HepG2 (cell line): ENCODE data around the gene CDK5RAP2.
A peak's percentile ranks its signal among the peaks of the same experiment; 100 is the strongest.

Source experiments
- CBFB ChIP-seq: sonication (generic); formaldehyde crosslinking; IDR thresholded peaks from 2 replicates; pipeline ENCODE4 v1.4.0; 2020; ENCODE audit warnings: missing genetic modification reagents
- EHMT2 ChIP-seq: fragments of 200-600 bp; sonication (generic); IDR thresholded peaks from 2 replicates; pipeline ENCODE4 v1.7.0; 2017; ENCODE audit warnings: antibody characterized with exemption, low read depth, low read length, borderline replicate concordance
- FOXK2 ChIP-seq: fragments of 450-650 bp; IDR thresholded peaks from 2 replicates; pipeline ENCODE4 v1.6.1; 2016
- JUND ChIP-seq: sonication (generic); formaldehyde crosslinking; IDR thresholded peaks from 2 replicates; pipeline ENCODE4 v1.8.0; 2022; ENCODE audit warnings: mild to moderate bottlenecking, missing genetic modification reagents
- MYNN ChIP-seq: sonication (generic); formaldehyde crosslinking; IDR thresholded peaks from 2 replicates; pipeline ENCODE4 v1.4.0; 2020; ENCODE audit warnings: mild to moderate bottlenecking, low read depth, missing genetic modification reagents
- NFE2 ChIP-seq: sonication (generic); formaldehyde crosslinking; IDR thresholded peaks from 2 replicates; pipeline ENCODE4 v1.4.0; 2020; ENCODE audit warnings: missing genetic modification reagents
- NR2C2 ChIP-seq: sonication (generic); formaldehyde crosslinking; IDR thresholded peaks from 2 replicates; pipeline ENCODE4 v1.4.0; 2020; ENCODE audit warnings: missing genetic modification reagents, mild to moderate bottlenecking, moderate library complexity, borderline replicate concordance
- SKI ChIP-seq: fragments of 450-650 bp; IDR thresholded peaks from one replicate; pipeline ENCODE4 v1.6.1; 2018; ENCODE audit warnings: mild to moderate bottlenecking; ENCODE audit not compliant: partially characterized antibody
- SP1 ChIP-seq, 2 experiments: fragments of 450-650 bp in 1 of 2; sonication (generic) in 1 of 2; formaldehyde crosslinking in 1 of 2; IDR thresholded peaks; 2 replicates each; pipeline versions ENCODE4 v1.4.0 to v1.6.1; 2016 to 2020; ENCODE audit warnings: missing genetic modification reagents in 1 of 2
- ZSCAN29 ChIP-seq: sonication (generic); formaldehyde crosslinking; conservative IDR thresholded peaks from 2 replicates; pipeline ENCODE4 v1.4.0; 2020; ENCODE audit warnings: mild to moderate bottlenecking, missing genetic modification reagents

GRCh38 chr9:120384925-120385272, 195.1 kb downstream of the CDK5RAP2 start:
- no peak for TF ChIP-seq FOXK2
- TF ChIP-seq SKI, result no peak
- no peak for TF ChIP-seq SP1 (IDR thresholded peaks at IDR 0.05)
- no peak for TF ChIP-seq SP1 (CRISPR knock-in tag; IDR thresholded peaks at IDR 0.05)
- no peak for TF ChIP-seq ZSCAN29 (CRISPR knock-in tag)
- no peak for TF ChIP-seq MYNN (CRISPR knock-in tag)
- no peak for TF ChIP-seq CBFB (CRISPR knock-in tag)
- TF ChIP-seq NR2C2 (CRISPR knock-in tag), result no peak
- no peak for TF ChIP-seq EHMT2
- peak; percentile 5; the same call in 1 of the 2 replicates for TF ChIP-seq JUND (CRISPR knock-in tag)
- no peak for TF ChIP-seq NFE2 (CRISPR knock-in tag)
